HEK293 (cell line): ENCODE measurements around the gene HDHD5.
A peak's percentile ranks its signal among the peaks of the same experiment; 100 is the strongest.

Experiments
- CTCF ChIA-PET: fragments of 350-600 bp; formaldehyde crosslinking; extraction: SDS; loops from one replicate; lab custom pipeline; 2021; ENCODE audit warnings: antibody characterized with exemption; lab: Yijun Ruan, JAX
- POLR2A ChIA-PET: fragments of 300-600 bp; formaldehyde crosslinking; extraction: SDS; loops from one replicate; lab custom pipeline; 2020; ENCODE audit warnings: antibody characterized with exemption, inconsistent platforms; lab: Yijun Ruan, JAX
- H3K27ac ChIP-seq: fragments of 200-500 bp; sonication (Bioruptor generic); 2 replicates; pipeline ENCODE4 v1.5.1; 2014; ENCODE audit warnings: low read depth, low read length, control low read depth, inconsistent platforms; ENCODE audit errors: extremely low read depth
- H3K36me3 ChIP-seq, 2 experiments: fragments of 200-500 bp in 1 of 2; sonication (Bioruptor generic) in 1 of 2; 1 replicate in 1 of 2; 2 replicates in 1 of 2; pipeline ENCODE4 v1.5.1; 2014 to 2017; ENCODE audit warnings: inconsistent platforms in 2 of 2, low read length in 2 of 2; ENCODE audit not compliant: control insufficient read depth in 2 of 2, insufficient read depth in 1 of 2
- H3K4me1 ChIP-seq: fragments of 200-500 bp; sonication (Bioruptor generic); 2 replicates; pipeline ENCODE4 v1.5.1; 2014; ENCODE audit warnings: mild to moderate bottlenecking, low read length, inconsistent platforms; ENCODE audit not compliant: control insufficient read depth, insufficient read depth
- H3K4me3 ChIP-seq: 2 replicates; pipeline ENCODE4 v1.5.1; 2011; ENCODE audit warnings: low read depth, mild to moderate bottlenecking, control low read depth, low read length, moderate library complexity
- H3K9me3 ChIP-seq: fragments of 200-500 bp; sonication (Bioruptor generic); 2 replicates; pipeline ENCODE4 v1.5.1; 2014; ENCODE audit warnings: low read depth, low read length, inconsistent platforms; ENCODE audit not compliant: control insufficient read depth, insufficient read depth
- GLI2 ChIP-seq: fragments of 450-650 bp; formaldehyde crosslinking; IDR thresholded peaks from 2 replicates; pipeline ENCODE4; 2017; ENCODE audit warnings: missing biosample characterization, missing genetic modification characterization, low read depth, borderline replicate concordance
- HOXD13 ChIP-seq: sonication (generic); formaldehyde crosslinking; IDR thresholded peaks from 2 replicates; pipeline ENCODE4 v1.8.0; 2022; ENCODE audit warnings: missing genetic modification reagents, borderline replicate concordance
- IKZF3 ChIP-seq: fragments of 450-650 bp; IDR thresholded peaks from 2 replicates; pipeline ENCODE4 v1.5.0; 2018; ENCODE audit warnings: missing biosample characterization, mild to moderate bottlenecking, missing genetic modification characterization, moderate library complexity
- SP7 ChIP-seq: fragments of 450-650 bp; formaldehyde crosslinking; IDR thresholded peaks from 2 replicates; pipeline ENCODE4 v1.5.1; 2016; ENCODE audit warnings: missing biosample characterization, missing genetic modification characterization
- WT1 ChIP-seq: fragments of 450-650 bp; formaldehyde crosslinking; IDR thresholded peaks from 2 replicates; pipeline ENCODE4 v1.5.1; 2016; ENCODE audit warnings: missing biosample characterization, missing genetic modification characterization
- YY2 ChIP-seq: fragments of 450-650 bp; formaldehyde crosslinking; IDR thresholded peaks from 2 replicates; pipeline ENCODE4 v1.5.1; 2016; ENCODE audit warnings: missing biosample characterization, missing genetic modification characterization
- ZNF16 ChIP-seq: fragments of 450-650 bp; formaldehyde crosslinking; IDR thresholded peaks from 2 replicates; pipeline ENCODE4 v1.5.1; 2016; ENCODE audit warnings: low read depth, missing biosample characterization, missing genetic modification characterization
- ZNF2 ChIP-seq: fragments of 450-650 bp; formaldehyde crosslinking; IDR thresholded peaks from 2 replicates; pipeline ENCODE4 v1.5.1; 2016; ENCODE audit warnings: missing biosample characterization, missing genetic modification characterization
- ZNF221 ChIP-seq: fragments of 450-650 bp; formaldehyde crosslinking; IDR thresholded peaks from 2 replicates; pipeline ENCODE4 v1.5.1; 2017; ENCODE audit warnings: missing biosample characterization, missing genetic modification characterization, borderline replicate concordance
- ZNF335 ChIP-seq: fragments of 450-650 bp; formaldehyde crosslinking; conservative IDR thresholded peaks from 2 replicates; pipeline ENCODE4 v1.5.1; 2016; ENCODE audit warnings: missing biosample characterization, missing genetic modification characterization
- ZNF350 ChIP-seq: fragments of 450-650 bp; formaldehyde crosslinking; IDR thresholded peaks from 2 replicates; pipeline ENCODE4 v1.5.0; 2017; ENCODE audit warnings: missing biosample characterization, mild to moderate bottlenecking, missing genetic modification characterization
- ZNF354C ChIP-seq: fragments of 450-650 bp; formaldehyde crosslinking; IDR thresholded peaks from 2 replicates; pipeline ENCODE4 v1.5.1; 2016; ENCODE audit warnings: missing biosample characterization, missing genetic modification characterization, low read depth, borderline replicate concordance
- ZNF366 ChIP-seq: fragments of 450-650 bp; formaldehyde crosslinking; conservative IDR thresholded peaks from 2 replicates; pipeline ENCODE4 v1.5.1; 2016; ENCODE audit warnings: missing biosample characterization, missing genetic modification characterization
- ZNF416 ChIP-seq: fragments of 450-650 bp; formaldehyde crosslinking; IDR thresholded peaks from 2 replicates; pipeline ENCODE4 v1.5.1; 2016; ENCODE audit warnings: missing biosample characterization, missing genetic modification characterization
- ZNF501 ChIP-seq: fragments of 450-650 bp; formaldehyde crosslinking; IDR thresholded peaks from 2 replicates; pipeline ENCODE4 v1.5.1; 2016; ENCODE audit warnings: missing biosample characterization, missing genetic modification characterization
- ZNF548 ChIP-seq: fragments of 450-650 bp; formaldehyde crosslinking; IDR thresholded peaks from 2 replicates; pipeline ENCODE4 v1.5.1; 2016; ENCODE audit warnings: missing biosample characterization, missing genetic modification characterization
- ZNF561 ChIP-seq: fragments of 450-650 bp; IDR thresholded peaks from 2 replicates; pipeline ENCODE4 v1.5.1; 2018; ENCODE audit warnings: missing biosample characterization, missing genetic modification characterization, borderline replicate concordance
- ZNF777 ChIP-seq: fragments of 450-650 bp; formaldehyde crosslinking; IDR thresholded peaks from 2 replicates; pipeline ENCODE4 v1.5.1; 2017; ENCODE audit warnings: missing biosample characterization, missing genetic modification characterization, borderline replicate concordance
- ZNF791 ChIP-seq: fragments of 450-650 bp; formaldehyde crosslinking; IDR thresholded peaks from 2 replicates; pipeline ENCODE4 v1.5.1; 2016; ENCODE audit warnings: missing biosample characterization, missing genetic modification characterization
- ZXDB ChIP-seq: fragments of 450-650 bp; formaldehyde crosslinking; IDR thresholded peaks from 2 replicates; pipeline ENCODE4 v1.5.1; 2016; ENCODE audit warnings: missing biosample characterization, missing genetic modification characterization
- TF ChIP-seq, protein P1 (sequence below): fragments of 450-650 bp; formaldehyde crosslinking; IDR thresholded peaks from 2 replicates; pipeline ENCODE4 v1.5.0; 2017; ENCODE audit warnings: missing biosample characterization, missing genetic modification characterization, borderline replicate concordance
- TF ChIP-seq, protein P2 (sequence below): fragments of 450-650 bp; formaldehyde crosslinking; IDR thresholded peaks from 2 replicates; pipeline ENCODE4 v1.5.1; 2016; ENCODE audit warnings: missing biosample characterization, missing genetic modification characterization
- TF ChIP-seq, protein P3 (sequence below): fragments of 450-650 bp; formaldehyde crosslinking; IDR thresholded peaks from 2 replicates; pipeline ENCODE4 v1.5.1; 2016; ENCODE audit warnings: missing biosample characterization, missing genetic modification characterization, borderline replicate concordance

Gene HDHD5

DNA sequence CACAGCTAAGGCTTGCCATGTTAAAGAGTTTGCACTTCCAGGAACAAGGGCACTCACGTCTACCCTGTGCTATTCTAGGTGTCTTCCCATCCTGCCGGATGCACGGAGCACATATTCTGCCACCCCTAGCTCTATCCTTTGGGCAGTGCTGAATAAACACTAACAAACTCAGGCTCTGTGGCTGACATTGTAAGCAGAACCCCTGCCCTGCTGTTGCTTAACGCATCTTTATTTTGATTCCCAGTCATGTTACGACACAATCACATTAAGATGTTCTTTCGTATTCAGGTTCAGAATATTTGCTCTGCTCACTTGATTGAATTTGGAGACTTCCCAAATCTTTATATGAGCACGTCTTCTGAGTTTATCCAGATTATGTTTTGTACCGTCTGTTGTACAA lies 3.7 kb upstream of the HDHD5 start (continued):
- TF ChIP-seq ZNF548 (tag by site-specific recombination): no peak
- TF ChIP-seq ZNF354C (tag by site-specific recombination): no peak
- TF ChIP-seq ZNF416 (tag by site-specific recombination): no peak
- TF ChIP-seq ZNF561 (tag by site-specific recombination): no peak
- no peak for TF ChIP-seq ZNF791 (tag by site-specific recombination)
- TF ChIP-seq, protein P1, sequence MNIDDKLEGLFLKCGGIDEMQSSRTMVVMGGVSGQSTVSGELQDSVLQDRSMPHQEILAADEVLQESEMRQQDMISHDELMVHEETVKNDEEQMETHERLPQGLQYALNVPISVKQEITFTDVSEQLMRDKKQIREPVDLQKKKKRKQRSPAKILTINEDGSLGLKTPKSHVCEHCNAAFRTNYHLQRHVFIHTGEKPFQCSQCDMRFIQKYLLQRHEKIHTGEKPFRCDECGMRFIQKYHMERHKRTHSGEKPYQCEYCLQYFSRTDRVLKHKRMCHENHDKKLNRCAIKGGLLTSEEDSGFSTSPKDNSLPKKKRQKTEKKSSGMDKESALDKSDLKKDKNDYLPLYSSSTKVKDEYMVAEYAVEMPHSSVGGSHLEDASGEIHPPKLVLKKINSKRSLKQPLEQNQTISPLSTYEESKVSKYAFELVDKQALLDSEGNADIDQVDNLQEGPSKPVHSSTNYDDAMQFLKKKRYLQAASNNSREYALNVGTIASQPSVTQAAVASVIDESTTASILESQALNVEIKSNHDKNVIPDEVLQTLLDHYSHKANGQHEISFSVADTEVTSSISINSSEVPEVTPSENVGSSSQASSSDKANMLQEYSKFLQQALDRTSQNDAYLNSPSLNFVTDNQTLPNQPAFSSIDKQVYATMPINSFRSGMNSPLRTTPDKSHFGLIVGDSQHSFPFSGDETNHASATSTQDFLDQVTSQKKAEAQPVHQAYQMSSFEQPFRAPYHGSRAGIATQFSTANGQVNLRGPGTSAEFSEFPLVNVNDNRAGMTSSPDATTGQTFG (tag by site-specific recombination): no peak

DNA sequence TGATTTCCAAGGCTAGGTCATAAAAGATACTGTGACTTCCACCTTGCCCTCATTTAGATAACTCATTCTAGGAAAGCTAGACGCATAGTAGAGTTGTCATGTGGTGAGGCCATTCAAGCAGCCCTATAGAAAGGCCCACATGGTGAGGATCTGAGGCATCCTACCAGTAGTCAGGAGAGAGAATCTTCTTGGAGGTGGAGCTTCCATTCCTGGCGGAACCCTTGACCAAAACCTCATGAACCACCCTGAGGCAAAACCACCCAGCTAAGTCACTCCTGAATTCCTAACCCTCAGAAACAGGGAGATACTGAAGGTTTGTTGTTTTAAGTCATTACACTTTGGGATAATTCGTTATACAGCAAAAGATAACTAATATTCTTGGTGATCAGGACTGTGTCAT lies 2.9 kb upstream of the HDHD5 start:
- TF ChIP-seq ZNF350: peak; percentile 52
- no peak for TF ChIP-seq ZNF366 (tag by site-specific recombination)
- no peak for TF ChIP-seq ZNF416 (tag by site-specific recombination)
- TF ChIP-seq IKZF3 (tag by site-specific recombination): no peak
- TF ChIP-seq GLI2 (tag by site-specific recombination): no peak
- POLR2A ChIA-PET: interaction anchor here (0.6 kb wide), 2 partner anchors 13 to 26 kb away, joined by 3 read pairs; no protein-coding TSS in a partner anchor
- Histone ChIP-seq H3K36me3 (peaks cover 0 to 3% of the 10 kb centered on the region in 2 experiments; a peak in 1 of 3 replicates), H3K27ac (no peak overlapping the region), H3K4me1 (no peaks in the 10 kb centered on the region), H3K4me3 (no peak overlapping the region), H3K9me3 (no peaks in the 10 kb centered on the region)
- CTCF ChIA-PET: interaction anchor here (0.6 to 8.9 kb wide), 6 partner anchors 10 to 568 kb away, joined by 3 to 87 read pairs (median 4); no protein-coding TSS in a partner anchor

DNA sequence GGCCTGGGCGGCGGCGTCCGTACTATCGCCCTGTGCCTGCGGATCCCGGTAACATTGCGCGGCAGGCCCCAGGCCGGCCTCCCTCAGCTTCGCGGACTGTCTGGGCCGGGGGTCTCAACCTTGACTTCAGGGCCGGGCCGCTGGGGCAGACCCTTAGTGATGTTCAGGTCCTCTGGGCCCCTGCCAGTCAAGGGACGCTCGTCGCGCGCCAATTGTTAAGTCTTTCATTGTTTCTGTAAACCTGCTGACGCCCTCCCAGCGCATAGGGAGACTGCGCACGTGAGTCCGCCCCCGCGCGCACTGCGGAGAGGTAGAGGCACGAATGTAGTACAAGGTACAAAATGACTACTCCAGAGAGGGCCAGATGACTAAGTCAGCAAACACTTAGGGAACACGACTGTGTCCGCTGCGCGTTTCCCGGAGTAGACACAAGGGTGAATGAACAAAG lies 451 bp upstream of the HDHD5 start:
- no peaks in the 10 kb centered on the region for H3K9me3 ChIP-seq
- H3K4me1 ChIP-seq: peaks cover 7% of the 10 kb centered on the region
- H3K4me3 ChIP-seq: peak overlapping the region; percentile 73
- peak overlapping the region; percentile 76 for H3K27ac ChIP-seq
- peaks cover 0 to 3% of the 10 kb centered on the region in 2 experiments; a peak in 1 of 3 replicates for H3K36me3 ChIP-seq
- ChIA-PET POLR2A (interaction anchor here (1.0 to 3.8 kb wide), 3 partner anchors 12 to 209 kb away, joined by 3 to 35 read pairs (median 3); no protein-coding TSS in a partner anchor), CTCF (interaction anchor here (0.7 to 8.9 kb wide), 2 partner anchors 13 to 69 kb away, joined by 6 to 87 read pairs; no protein-coding TSS in a partner anchor)
- TF ChIP-seq SP7 (tag by site-specific recombination): no peak
- TF ChIP-seq ZNF221 (tag by site-specific recombination): no peak
- no peak for TF ChIP-seq ZNF16 (tag by site-specific recombination)
- TF ChIP-seq, protein P2, sequence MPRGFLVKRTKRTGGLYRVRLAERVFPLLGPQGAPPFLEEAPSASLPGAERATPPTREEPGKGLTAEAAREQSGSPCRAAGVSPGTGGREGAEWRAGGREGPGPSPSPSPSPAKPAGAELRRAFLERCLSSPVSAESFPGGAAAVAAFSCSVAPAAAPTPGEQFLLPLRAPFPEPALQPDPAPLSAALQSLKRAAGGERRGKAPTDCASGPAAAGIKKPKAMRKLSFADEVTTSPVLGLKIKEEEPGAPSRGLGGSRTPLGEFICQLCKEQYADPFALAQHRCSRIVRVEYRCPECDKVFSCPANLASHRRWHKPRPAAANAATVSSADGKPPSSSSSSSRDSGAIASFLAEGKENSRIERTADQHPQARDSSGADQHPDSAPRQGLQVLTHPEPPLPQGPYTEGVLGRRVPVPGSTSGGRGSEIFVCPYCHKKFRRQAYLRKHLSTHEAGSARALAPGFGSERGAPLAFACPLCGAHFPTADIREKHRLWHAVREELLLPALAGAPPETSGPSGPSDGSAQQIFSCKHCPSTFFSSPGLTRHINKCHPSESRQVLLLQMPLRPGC (tag by site-specific recombination): 0 out of 2 replicates have a peak, but pooled peaks have one; percentile 24
- peak; percentile 86; the same call in 1 of the 2 replicates for TF ChIP-seq ZNF777 (tag by site-specific recombination)
- TF ChIP-seq ZXDB (tag by site-specific recombination): peak; percentile 2; the same call in 1 of the 2 replicates
- peak; percentile 28; the same call in 1 of the 2 replicates for TF ChIP-seq ZNF2 (tag by site-specific recombination)
- TF ChIP-seq ZNF335 (tag by site-specific recombination): peak; percentile 32
- 0 out of 2 replicates have a peak, but pooled peaks have one; percentile 44 for TF ChIP-seq HOXD13 (CRISPR knock-in tag)
- TF ChIP-seq, protein P3, sequence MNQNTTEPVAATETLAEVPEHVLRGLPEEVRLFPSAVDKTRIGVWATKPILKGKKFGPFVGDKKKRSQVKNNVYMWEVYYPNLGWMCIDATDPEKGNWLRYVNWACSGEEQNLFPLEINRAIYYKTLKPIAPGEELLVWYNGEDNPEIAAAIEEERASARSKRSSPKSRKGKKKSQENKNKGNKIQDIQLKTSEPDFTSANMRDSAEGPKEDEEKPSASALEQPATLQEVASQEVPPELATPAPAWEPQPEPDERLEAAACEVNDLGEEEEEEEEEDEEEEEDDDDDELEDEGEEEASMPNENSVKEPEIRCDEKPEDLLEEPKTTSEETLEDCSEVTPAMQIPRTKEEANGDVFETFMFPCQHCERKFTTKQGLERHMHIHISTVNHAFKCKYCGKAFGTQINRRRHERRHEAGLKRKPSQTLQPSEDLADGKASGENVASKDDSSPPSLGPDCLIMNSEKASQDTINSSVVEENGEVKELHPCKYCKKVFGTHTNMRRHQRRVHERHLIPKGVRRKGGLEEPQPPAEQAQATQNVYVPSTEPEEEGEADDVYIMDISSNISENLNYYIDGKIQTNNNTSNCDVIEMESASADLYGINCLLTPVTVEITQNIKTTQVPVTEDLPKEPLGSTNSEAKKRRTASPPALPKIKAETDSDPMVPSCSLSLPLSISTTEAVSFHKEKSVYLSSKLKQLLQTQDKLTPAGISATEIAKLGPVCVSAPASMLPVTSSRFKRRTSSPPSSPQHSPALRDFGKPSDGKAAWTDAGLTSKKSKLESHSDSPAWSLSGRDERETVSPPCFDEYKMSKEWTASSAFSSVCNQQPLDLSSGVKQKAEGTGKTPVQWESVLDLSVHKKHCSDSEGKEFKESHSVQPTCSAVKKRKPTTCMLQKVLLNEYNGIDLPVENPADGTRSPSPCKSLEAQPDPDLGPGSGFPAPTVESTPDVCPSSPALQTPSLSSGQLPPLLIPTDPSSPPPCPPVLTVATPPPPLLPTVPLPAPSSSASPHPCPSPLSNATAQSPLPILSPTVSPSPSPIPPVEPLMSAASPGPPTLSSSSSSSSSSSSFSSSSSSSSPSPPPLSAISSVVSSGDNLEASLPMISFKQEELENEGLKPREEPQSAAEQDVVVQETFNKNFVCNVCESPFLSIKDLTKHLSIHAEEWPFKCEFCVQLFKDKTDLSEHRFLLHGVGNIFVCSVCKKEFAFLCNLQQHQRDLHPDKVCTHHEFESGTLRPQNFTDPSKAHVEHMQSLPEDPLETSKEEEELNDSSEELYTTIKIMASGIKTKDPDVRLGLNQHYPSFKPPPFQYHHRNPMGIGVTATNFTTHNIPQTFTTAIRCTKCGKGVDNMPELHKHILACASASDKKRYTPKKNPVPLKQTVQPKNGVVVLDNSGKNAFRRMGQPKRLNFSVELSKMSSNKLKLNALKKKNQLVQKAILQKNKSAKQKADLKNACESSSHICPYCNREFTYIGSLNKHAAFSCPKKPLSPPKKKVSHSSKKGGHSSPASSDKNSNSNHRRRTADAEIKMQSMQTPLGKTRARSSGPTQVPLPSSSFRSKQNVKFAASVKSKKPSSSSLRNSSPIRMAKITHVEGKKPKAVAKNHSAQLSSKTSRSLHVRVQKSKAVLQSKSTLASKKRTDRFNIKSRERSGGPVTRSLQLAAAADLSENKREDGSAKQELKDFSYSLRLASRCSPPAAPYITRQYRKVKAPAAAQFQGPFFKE (tag by site-specific recombination): 0 out of 2 replicates have a peak, but pooled peaks have one; percentile 80
- TF ChIP-seq WT1: 0 out of 2 replicates have a peak, but pooled peaks have one; percentile 13
- TF ChIP-seq YY2 (tag by site-specific recombination): 0 out of 2 replicates have a peak, but pooled peaks have one; percentile 16
- 0 out of 2 replicates have a peak, but pooled peaks have one; percentile 25 for TF ChIP-seq ZNF501 (tag by site-specific recombination)
